HUDEP-2 (cell line): Measurements from ENCODE around the gene SLC6A3.

Experiments used
- DNase-seq, 76 experiments: peaks; one replicate each; lab custom pipeline; 2025; ENCODE audit not compliant: unreplicated experiment in 76 of 76; lab: John Stamatoyannopoulos, UW

Gene SLC6A3

GRCh38 chr5:1445313-1445688 is at the start of gene SLC6A3:
TSS of gene SLC6A3 (minus strand) at chr5:1445440. CDS start at chr5:1443197, 2,243 bp downstream.
- DNase-seq = peak in 20 of 76 experiments; percentile 4 to 42 (median 18)

DNA sequence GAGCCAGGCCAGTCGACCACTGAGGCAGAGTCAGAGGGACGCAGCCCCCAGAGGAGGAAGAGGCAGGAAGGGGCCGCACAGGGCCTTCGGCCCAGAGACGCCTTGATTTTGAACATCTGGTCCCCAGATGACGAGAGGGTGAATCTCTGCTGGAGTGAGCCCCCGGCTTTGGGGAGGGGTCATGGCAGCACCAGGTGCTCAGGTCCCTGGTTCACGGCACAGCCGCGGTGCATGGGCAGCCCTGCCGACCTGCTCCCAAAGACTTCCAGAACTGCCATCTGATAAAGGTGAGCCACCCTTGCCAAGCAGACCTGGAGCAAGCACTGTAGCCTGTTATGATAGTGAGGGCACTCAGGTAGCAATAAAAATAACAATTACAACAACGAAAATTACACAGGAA is 48.7 kb upstream of the SLC6A3 start:
- no peak for DNase-seq

- DNase-seq = no peak
Measured at GRCh38 chr5:1493413-1493812, 48.2 kb upstream of the SLC6A3 start.

DNA sequence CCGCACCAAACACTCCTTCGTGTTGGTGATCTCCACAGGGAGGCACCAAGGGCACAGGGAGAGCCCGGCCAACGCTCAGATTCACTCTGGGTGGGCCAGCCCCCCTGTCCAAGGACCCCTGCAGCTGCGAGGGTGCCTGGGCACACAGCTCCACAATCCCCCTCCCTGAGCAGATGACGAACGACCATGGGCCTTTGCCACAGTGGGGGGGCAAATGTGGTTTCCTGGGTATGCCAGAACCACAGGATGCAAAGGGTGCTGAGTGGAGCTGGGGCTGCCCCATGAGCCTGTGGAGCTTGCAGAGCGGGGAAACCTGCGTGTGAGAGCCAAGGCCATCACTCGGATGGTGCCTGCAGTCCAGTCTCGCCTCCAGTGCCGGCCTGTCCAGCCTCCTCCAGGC is 47.5 kb upstream of the SLC6A3 start:
- DNase-seq = no peak

DNA sequence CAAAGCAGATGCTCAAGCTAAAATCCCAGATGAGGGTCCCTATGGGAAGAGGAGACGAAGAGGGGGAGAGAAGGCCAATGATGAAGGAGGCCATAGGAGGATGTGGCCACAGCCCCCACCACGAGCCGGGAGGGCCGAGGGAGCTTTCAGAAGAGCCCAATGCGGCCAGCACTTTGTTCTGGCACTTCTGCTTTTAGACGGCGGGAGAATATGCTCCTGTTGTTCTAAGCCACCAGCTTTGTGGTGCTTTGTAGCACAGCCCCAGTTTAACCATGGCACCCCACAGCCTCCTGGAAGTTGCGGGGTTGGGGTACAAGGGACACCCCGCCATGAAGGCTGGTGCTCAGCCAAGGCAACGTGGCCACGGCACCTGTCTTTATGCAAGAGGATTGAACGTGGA is 45.1 kb upstream of the SLC6A3 start:
- no peak for DNase-seq

DNA sequence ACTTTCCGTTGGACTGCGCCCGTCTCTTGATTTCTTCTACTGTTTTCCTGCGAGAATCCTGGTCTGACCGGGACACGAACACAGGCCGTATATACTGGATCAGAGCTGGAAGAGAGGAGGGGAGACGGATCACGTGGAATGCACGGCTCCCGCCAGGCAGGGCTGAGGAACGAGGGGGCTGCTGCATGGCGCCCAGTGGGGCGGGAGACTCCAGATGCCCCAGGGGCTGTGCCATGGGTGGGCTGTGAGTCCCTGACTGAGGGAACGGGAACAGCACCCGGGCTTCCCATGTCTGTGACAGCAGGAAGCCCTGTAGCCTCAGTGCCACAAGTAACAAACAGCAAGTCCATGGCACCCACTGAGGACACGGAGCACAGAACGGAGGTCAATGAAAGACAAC is 44.5 kb upstream of the SLC6A3 start:
- no peak for DNase-seq

- DNase-seq = no peak
Measured at GRCh38 chr5:1488882-1489680, 43.8 kb upstream of the SLC6A3 start.

- DNase-seq = no peak
Measured at GRCh38 chr5:1487079-1487764, 42.0 kb upstream of the SLC6A3 start.

- no peak for DNase-seq
Measured at GRCh38 chr5:1486271-1486670, 41.0 kb upstream of the SLC6A3 start.

- no peak for DNase-seq
Measured at GRCh38 chr5:1485579-1486118, 40.4 kb upstream of the SLC6A3 start.

DNA sequence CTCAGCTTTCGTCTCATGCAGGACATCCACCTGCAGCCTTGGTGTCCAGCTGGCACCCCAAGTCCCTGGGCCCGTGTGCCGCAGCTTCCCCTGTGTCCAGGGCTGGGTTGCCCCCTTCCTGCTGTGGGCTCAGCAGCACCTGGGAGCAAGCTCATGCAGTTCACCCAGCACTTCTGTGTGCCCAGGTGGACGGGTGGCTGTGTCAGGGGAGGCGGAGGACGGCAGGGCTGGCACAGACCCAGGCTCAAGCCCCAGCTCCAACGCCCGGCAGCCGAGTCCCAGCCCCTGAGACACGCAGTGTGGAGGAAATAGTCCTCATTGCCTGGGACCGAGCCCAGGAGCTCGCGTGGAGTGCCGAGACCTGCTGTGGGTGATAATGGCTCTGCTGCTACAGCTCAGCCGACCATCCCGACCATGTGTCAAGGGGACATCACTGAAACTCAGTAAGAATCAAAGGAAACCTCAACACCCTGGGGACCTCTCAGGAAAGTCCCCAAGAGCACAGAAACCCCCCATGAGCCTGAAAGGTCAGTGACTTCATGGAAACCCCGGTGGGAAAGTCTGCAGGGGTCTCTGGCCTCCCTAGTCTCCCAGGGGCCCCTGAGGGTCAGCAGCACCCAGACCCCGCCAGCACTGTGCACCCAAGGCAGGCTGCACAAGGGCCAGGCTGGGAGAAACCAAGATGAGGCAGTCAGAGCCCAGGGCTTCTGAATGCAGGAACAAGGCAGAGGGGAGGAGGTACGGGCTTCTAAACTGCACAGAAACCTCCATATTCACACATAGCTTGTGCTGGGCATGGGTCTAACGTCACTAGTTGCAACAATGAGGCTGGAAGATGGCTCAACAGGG is 39.7 kb upstream of the SLC6A3 start:
- DNase-seq = no peak

DNA sequence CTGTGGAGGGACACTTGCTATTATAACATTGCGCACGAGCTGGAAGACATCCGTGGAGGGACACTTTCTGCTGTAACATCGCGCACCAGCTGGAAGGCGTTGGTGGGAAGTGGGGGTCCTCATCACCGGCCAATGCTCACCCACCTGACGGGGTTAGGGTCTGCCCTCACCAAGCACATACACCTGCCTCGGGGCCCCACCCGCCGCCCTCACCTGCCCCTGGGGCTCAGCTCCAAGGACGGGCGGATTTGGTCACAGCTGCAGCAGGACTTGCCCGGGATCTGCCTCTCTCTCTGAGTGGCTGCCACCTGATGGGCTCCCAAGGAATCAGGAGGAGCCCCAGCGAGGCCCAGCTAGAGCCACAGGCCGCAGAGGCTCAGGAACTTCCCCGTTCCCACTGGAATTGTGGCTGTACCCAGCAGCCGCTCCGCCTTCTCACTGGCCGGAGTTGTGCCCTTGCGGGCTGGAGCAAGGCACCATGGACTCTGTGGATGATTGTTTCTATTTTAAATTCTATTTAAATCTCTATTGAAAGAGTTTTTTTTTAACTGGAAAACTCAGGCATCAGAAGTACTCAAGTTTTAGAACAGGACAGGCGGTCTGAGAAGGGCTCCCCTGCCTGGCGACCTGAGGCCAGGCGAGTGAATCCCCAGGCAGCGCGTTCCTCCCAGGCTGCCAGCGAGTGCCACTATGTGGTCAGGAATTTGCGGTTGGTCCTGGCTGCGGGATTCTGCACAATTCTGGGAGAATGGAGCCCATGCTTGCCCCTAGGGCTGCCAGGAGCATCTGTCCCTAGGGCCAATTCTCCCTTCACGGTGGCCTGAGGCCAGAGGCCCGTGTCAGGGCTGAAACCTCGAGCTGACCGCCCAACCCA is 38.9 kb upstream of the SLC6A3 start:
- no peak for DNase-seq

GRCh38 chr5:1483064-1483463 is 37.8 kb upstream of the SLC6A3 start:
- DNase-seq = no peak

DNA sequence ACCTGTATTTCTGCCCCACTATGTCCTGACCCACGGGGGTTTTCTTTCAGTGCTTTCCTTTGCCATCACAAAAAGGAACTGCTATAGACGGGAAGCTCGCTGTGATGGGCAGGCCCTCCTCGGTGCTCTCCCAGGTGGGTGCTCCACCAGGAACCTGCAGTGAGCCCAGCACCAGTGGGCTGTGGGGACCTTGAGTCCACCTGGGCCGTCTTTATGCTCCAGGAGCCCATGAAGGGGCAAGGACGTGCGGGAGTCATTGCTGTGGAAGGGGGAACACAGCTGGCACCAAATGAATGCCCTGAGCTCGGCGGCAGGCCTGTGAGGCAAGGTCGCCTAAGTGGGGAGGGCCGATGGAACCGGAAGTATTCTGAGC is 36.7 kb upstream of the SLC6A3 start:
- no peak for DNase-seq

DNA sequence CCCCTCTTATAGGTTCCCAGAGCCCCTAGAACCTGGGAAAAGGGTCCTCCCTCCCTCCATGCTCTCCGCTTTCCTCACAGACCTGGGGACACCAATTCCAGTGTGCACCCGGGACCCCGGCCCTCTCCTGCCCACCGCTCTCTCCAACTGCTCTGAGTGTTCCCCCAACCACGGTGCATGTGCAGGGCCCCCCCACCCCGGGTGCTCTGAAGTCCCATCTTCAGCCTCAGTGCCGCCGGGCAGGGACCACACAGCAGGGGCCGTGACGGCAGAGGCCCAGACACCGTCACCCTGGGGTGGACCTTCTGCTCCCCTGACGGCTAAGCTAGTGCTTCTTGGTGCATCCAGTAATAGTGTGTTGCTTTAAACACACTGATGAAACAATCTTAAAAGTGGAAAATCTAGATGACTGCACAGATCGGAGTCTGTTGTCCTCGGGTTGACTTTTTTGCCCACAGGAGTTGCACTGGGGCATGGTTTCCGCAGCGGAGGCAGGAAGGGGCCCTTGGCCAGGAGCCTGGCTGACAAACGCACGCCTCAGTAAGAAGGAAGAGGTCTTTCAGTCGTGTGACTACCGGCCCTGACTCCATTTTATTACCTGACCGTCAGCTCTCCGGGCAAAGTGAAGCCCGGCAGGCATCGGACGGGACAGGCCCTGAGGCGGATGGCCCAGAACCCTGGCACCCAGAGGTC is 36.2 kb upstream of the SLC6A3 start:
- DNase-seq = no peak

- no peak for DNase-seq
Measured at GRCh38 chr5:1480806-1481205, 35.6 kb upstream of the SLC6A3 start.

- DNase-seq = no peak
Measured at GRCh38 chr5:1480217-1480616, 35.0 kb upstream of the SLC6A3 start.

DNA sequence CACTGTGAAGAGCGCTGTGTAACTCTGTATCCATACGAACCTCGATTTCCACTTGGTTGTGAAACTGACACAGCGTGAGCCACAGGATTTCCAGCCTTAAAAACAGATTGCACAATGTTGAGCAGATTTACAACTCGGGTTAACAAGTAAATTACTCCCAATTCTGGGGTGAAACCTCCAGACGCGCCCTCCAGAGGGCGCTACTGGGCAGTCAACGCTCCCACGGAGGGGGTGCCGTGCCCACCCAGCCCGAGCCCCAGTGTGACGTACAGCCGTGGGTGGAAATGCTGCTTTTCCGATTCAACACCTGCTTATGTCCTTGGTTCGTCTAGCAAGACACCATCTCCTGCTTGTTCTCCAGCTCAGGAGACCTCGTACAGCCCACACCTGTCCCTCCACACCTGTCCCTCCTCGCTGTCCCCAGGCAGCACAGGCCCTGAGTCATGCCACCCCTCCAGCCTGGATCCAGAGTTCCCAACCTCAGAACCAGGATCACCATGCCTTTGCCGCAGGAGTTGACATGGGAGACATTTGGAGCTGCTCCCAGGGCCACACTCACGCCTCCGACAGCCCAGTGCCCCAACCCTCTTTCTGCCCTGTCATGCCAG is 34.4 kb upstream of the SLC6A3 start:
- no peak for DNase-seq

DNA sequence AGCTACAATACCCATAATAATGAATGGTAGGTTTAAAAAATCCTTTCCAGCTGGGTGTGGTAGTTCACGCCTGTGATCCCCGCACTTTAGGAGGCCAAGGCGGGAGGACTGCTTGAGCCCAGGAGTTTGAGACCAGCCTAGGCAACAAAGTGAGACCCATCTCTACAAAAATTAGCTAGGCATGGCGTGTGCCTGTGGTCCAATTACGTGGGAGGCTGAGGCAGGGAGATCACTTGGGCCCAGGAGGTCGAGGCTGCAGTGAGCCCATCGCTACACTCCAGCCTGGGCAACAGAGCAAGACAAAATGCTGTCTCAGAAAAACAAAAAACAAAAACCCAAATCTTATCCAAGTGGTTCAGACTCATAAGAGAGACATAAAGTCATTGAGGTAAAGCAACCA is 33.8 kb upstream of the SLC6A3 start:
- DNase-seq = no peak
